Astrocyte (in vitro differentiated cells and primary cell): ENCODE measurements around the gene THSD7B.

Source experiments
- CTCF ChIP-seq: IDR thresholded peaks from 2 replicates; pipeline ENCODE4 v1.5.1; 2011; ENCODE audit warnings: low read depth, mild to moderate bottlenecking, inconsistent platforms, low read length, moderate library complexity; ENCODE audit not compliant: insufficient read depth
- EZH2 ChIP-seq: IDR thresholded peaks from 2 replicates; pipeline ENCODE4 v1.6.1; 2012; ENCODE audit warnings: mild to moderate bottlenecking, low read length, inconsistent platforms; ENCODE audit not compliant: insufficient read depth

DNA sequence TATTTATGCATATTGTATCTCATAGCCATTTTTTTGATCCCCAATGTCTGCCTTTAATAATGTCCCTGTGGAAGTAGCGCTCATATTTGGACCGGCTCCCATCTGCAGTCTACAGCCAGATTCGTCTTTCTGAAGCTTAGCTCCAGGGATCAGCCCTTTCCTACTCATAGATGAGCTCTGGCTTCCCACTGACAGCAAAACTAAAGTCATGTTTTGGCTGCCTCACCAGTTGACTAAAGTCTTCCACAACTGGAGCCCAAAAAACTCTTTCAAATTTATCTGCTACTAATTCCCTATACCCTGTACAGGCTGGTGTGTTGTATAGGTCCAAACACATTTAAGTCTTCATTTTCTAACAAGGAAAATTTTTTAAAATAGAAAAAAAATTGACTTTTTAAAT is 904.8 kb downstream of the THSD7B start:
- no peak for TF ChIP-seq EZH2
- TF ChIP-seq CTCF: no peak
